HL-60 (cell line): ENCODE results near the gene SMAD1.

Experiments used
- DNase-seq, 2 experiments: peaks; one replicate each; pipeline ENCODE4 v3.0.0-alpha.2; 2010 to 2020; ENCODE audit warnings: low read depth in 1 of 2, low spot score in 1 of 2
- H3K27ac ChIP-seq: fragments of 250-450 bp; sonication (Bioruptor Pico); replicated peaks from 2 replicates; pipeline ENCODE4 v1.5.1; 2020; ENCODE audit warnings: mild to moderate bottlenecking, moderate library complexity
- H3K27me3 ChIP-seq: fragments of 250-450 bp; sonication (Bioruptor Pico); 2 replicates; pipeline ENCODE4 v1.5.1; 2021; ENCODE audit warnings: mild to moderate bottlenecking, moderate library complexity; ENCODE audit not compliant: insufficient read depth, poor library complexity, severe bottlenecking
- H3K4me3 ChIP-seq: replicated peaks from 2 replicates; pipeline ENCODE4 v1.5.1; 2011; ENCODE audit warnings: mild to moderate bottlenecking, control low read depth, low read length; ENCODE audit not compliant: insufficient read depth
- CTCF ChIP-seq: IDR thresholded peaks from one replicate; pipeline ENCODE4 v1.5.1; 2011; ENCODE audit warnings: low read length, control low read depth, inconsistent platforms; ENCODE audit not compliant: insufficient read depth
- GABPA ChIP-seq: IDR thresholded peaks from 2 replicates; pipeline ENCODE4 v1.6.1; 2012; ENCODE audit warnings: low read depth
- POLR2AphosphoS5 ChIP-seq: IDR thresholded peaks from 2 replicates; pipeline ENCODE4 v1.6.1; 2012; ENCODE audit warnings: low read depth
- REST ChIP-seq: IDR thresholded peaks from 2 replicates; pipeline ENCODE4 v1.6.1; 2012; ENCODE audit warnings: low read depth; ENCODE audit not compliant: insufficient replicate concordance
- SPI1 ChIP-seq: IDR thresholded peaks from 2 replicates; pipeline ENCODE4 v1.6.1; 2012; ENCODE audit warnings: low read depth, mild to moderate bottlenecking, borderline replicate concordance

The SMAD1 gene

GRCh38 chr4:145538596-145538995, 56.9 kb downstream of the SMAD1 start:
- no peak for DNase-seq
- no peak overlapping the region for H3K27ac ChIP-seq
- no peak overlapping the region for H3K4me3 ChIP-seq
- H3K27me3 ChIP-seq, result no peaks in the 10 kb centered on the region
- TF ChIP-seq REST (no peak), POLR2AphosphoS5 (no peak), SPI1 (no peak), CTCF (no peak), GABPA (no peak)

GRCh38 chr4:145539671-145540070, 58.0 kb downstream of the SMAD1 start:
- Histone ChIP-seq H3K27me3 (no peaks in the 10 kb centered on the region), H3K27ac (no peak overlapping the region), H3K4me3 (no peak overlapping the region)
- no peak for DNase-seq
- TF ChIP-seq REST, result no peak
- TF ChIP-seq GABPA, result no peak
- TF ChIP-seq SPI1, result no peak
- TF ChIP-seq POLR2AphosphoS5, result no peak
- TF ChIP-seq CTCF, result no peak

GRCh38 chr4:145540235-145540634, 58.6 kb downstream of the SMAD1 start:
- H3K27ac ChIP-seq, result no peak overlapping the region
- DNase-seq, result no peak
- H3K27me3 ChIP-seq, result no peaks in the 10 kb centered on the region
- TF ChIP-seq GABPA (no peak), POLR2AphosphoS5 (no peak), REST (no peak), SPI1 (no peak), CTCF (no peak)
- H3K4me3 ChIP-seq, result no peak overlapping the region
